Testis (tissue), 2 donors: ENCODE results near the gene ARHGEF10L.

Experiments used
- CTCF ChIP-seq, 3 experiments: fragments of 450-650 bp in 2 of 3; fragments of 200-600 bp in 1 of 3; sonication (generic) in 1 of 3; IDR thresholded peaks; one replicate each; pipeline ENCODE4 v1.5.1; 2016 to 2019; ENCODE audit warnings: antibody characterized with exemption in 3 of 3, mild to moderate bottlenecking in 2 of 3, moderate library complexity in 1 of 3
- POLR2A ChIP-seq: fragments of 450-650 bp; IDR thresholded peaks from one replicate; pipeline ENCODE4 v1.6.1; 2017; ENCODE audit warnings: antibody characterized with exemption, mild to moderate bottlenecking, moderate library complexity

- TF ChIP-seq CTCF (IDR thresholded peaks at IDR 0.05) (no peak), POLR2A (no peak)
Measured at GRCh38 chr1:17631410-17631809, 91.9 kb downstream of the ARHGEF10L start.
